Measurements from ENCODE around the gene S100Z. TPM values are rescaled to one million over a fixed set of nuclear protein-coding genes. Genes with fewer than 3 reads are reported as not detected.

Gene S100Z
- total and polyA plus RNA-seq, 2 of the 8 experiments (the other 6 are each of a cell fraction or from before 2014, with no cell fraction given): 0.30 TPM; not detected in 1

DNA sequence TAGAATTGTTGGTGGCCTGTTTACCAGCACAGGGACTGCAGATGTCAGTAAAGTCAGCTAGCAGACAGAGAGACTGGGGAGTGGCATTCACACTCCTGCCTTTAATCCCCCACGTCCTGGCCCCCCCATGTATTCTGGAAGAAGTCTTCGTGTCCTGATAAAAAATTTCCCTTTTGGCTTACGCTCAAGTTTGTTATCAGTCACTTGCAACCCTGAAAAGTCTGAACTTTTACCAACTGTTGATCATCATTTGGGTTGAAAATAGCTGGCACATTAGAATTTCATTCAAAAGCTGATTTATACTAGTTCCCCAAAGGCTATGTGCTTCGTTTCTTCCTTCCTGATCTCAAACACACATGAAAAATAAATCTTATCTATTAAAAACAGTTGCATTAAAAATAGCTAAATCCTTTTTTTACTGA is 97.3 kb downstream of the S100Z start:
- TF ChIP-seq POU5F1 (IDR thresholded peaks at IDR 0.05; ENCODE audit: low read depth, low read length) (no peak), SIN3A (conservative IDR thresholded peaks at IDR 0.05 in 1 of 2, IDR thresholded peaks at IDR 0.05 in 1 of 2; ENCODE audit: low read depth in 1 of 2, low read length in 2 of 2) (no peak)
- H3K9me3 ChIP-seq (ENCODE audit: insufficient read depth in 2 of 2, low read depth in 1 of 2, low read length in 1 of 2): no peaks in the 10 kb centered on the region
- no peak overlapping the region for H3K4me3 ChIP-seq (ENCODE audit: extremely low read depth in 1 of 4, insufficient read depth in 2 of 4, low read depth in 3 of 4, low read length in 4 of 4)
- ChIA-PET CTCF (ENCODE audit: partially characterized antibody) (interaction anchor here (0.6 kb wide), 1 partner anchor 82 kb away, joined by 3 read pairs; no protein-coding TSS in a partner anchor), POLR2A (ENCODE audit: partially characterized antibody) (no interaction called here)
- WGBS, 2 experiments (ENCODE audit: extremely low coverage in 1 of 2, insufficient coverage in 1 of 2, insufficient read length in 1 of 2, insufficient replicate concordance in 2 of 2, low coverage in 1 of 2, low lambda C conversion rate in 2 of 2, missing lambda C conversion rate in 1 of 2): 62% methylated on average over 4 of the region's 4 CpGs; no CpG with 5 or more reads in 1 of the 2 experiments
- H2AFZ ChIP-seq (ENCODE audit: low read length): no peak overlapping the region
- H2BK12ac ChIP-seq (ENCODE audit: low read depth, low read length): no peak overlapping the region
- no peak overlapping the region for H2BK120ac ChIP-seq (replicated peaks; ENCODE audit: low read depth, low read length)
- H3K79me1 ChIP-seq (ENCODE audit: low read depth, low read length): no peaks in the 10 kb centered on the region
- no peak overlapping the region for H3K56ac ChIP-seq (replicated peaks; ENCODE audit: insufficient read length, low read depth, low read length)
- H3K27me3 ChIP-seq (replicated peaks in 1 of 4; ENCODE audit: control insufficient read depth in 3 of 4, extremely low read depth in 1 of 4, insufficient read depth in 3 of 4, low read length in 3 of 4): peaks cover 0 to 11% (median 1%) of the 10 kb centered on the region in 4 experiments; a peak in 5 of 7 replicates
- H2BK5ac ChIP-seq (ENCODE audit: low read depth, low read length): no peak overlapping the region
- H3K14ac ChIP-seq (ENCODE audit: insufficient read length): no peak overlapping the region
- no peak overlapping the region for H4K5ac ChIP-seq (ENCODE audit: insufficient read length, low read depth, low read length)
- no peak overlapping the region for H3K4me2 ChIP-seq (ENCODE audit: insufficient read depth in 1 of 2, low read depth in 2 of 2, low read length in 2 of 2)
- H3K4ac ChIP-seq (replicated peaks; ENCODE audit: insufficient read length, low read depth, low read length): no peak overlapping the region
- DNase-seq (ENCODE audit: low read depth in 1 of 2, low spot score in 2 of 2) (no peak), FAIRE-seq (no peak)
- no peaks in the 10 kb centered on the region for H3K36me3 ChIP-seq (ENCODE audit: control insufficient read depth in 2 of 4, insufficient read depth in 4 of 4, low read length in 3 of 4)
- H2BK15ac ChIP-seq (ENCODE audit: low read length): no peak overlapping the region
- no peak overlapping the region for H3K27ac ChIP-seq (ENCODE audit: low read depth, low read length)
- no peak overlapping the region for H2BK20ac ChIP-seq (ENCODE audit: low read length)
- H3K79me2 ChIP-seq (ENCODE audit: control insufficient read depth in 1 of 2, insufficient read depth in 2 of 2, low read length in 2 of 2): no peaks in the 10 kb centered on the region
- H4K91ac ChIP-seq (replicated peaks; ENCODE audit: insufficient read length, low read length): no peak overlapping the region
- no peak overlapping the region for H3K23ac ChIP-seq (ENCODE audit: insufficient read length)
- peaks cover 0 to 4% of the 10 kb centered on the region in 2 experiments for H4K20me1 ChIP-seq (replicated peaks in 1 of 2; ENCODE audit: control insufficient read depth in 1 of 2, insufficient read depth in 2 of 2, low read length in 2 of 2)
- H4K8ac ChIP-seq (ENCODE audit: extremely low read depth, insufficient read depth, low read length): no peak overlapping the region
- no peaks in the 10 kb centered on the region; the same call in 1 of the 2 replicates for H3K23me2 ChIP-seq (ENCODE audit: low read depth, low read length)
- H3K4me1 ChIP-seq (replicated peaks in 1 of 4; ENCODE audit: control insufficient read depth in 3 of 4, insufficient read depth in 4 of 4, low read length in 3 of 4): no peaks in the 10 kb centered on the region
- no peak overlapping the region for H2AK5ac ChIP-seq (ENCODE audit: low read depth, low read length)
- no peak overlapping the region for H3K18ac ChIP-seq (ENCODE audit: extremely low read depth, low read length)
- no peak overlapping the region for H3K9ac ChIP-seq (replicated peaks in 1 of 4; ENCODE audit: extremely low read depth in 1 of 4, low read depth in 3 of 4, low read length in 3 of 4)
